HPDE6-E6E7 (cell line): ENCODE data around the gene SFXN5.

Source experiments
- DNase-seq: peaks from one replicate; pipeline ENCODE4 v3.0.0; 2011; ENCODE audit warnings: missing footprints; ENCODE audit errors: extremely low spot score

Gene SFXN5

GRCh38 chr2:72898585-72898906 lies 173.0 kb downstream of the SFXN5 start:
- no peak for DNase-seq

- no peak for DNase-seq
Measured at GRCh38 chr2:72897785-72898584, 173.5 kb downstream of the SFXN5 start.

- no peak for DNase-seq
Measured at GRCh38 chr2:72896446-72896845, 175.1 kb downstream of the SFXN5 start.

- DNase-seq, result no peak
Measured at GRCh38 chr2:72895759-72896281, 175.7 kb downstream of the SFXN5 start.

GRCh38 chr2:72895154-72895553 lies 176.4 kb downstream of the SFXN5 start:
- no peak for DNase-seq

GRCh38 chr2:72894514-72894913 lies 177.0 kb downstream of the SFXN5 start:
- DNase-seq, result no peak

GRCh38 chr2:72893594-72894319 lies 177.8 kb downstream of the SFXN5 start:
- no peak for DNase-seq

- DNase-seq, result peak; percentile 71
Measured at GRCh38 chr2:72892506-72893173, 178.9 kb downstream of the SFXN5 start.
